HG03565 (cell line): ENCODE results near the gene ESR1.

Experiments used
- ATAC-seq: cut with Tn5 transposase; IDR thresholded peaks from one replicate; pipeline ENCODE4 v1.9.1; 2021; ENCODE audit warnings: mild to moderate bottlenecking, moderate library complexity; ENCODE audit not compliant: unreplicated experiment

Gene ESR1

DNA sequence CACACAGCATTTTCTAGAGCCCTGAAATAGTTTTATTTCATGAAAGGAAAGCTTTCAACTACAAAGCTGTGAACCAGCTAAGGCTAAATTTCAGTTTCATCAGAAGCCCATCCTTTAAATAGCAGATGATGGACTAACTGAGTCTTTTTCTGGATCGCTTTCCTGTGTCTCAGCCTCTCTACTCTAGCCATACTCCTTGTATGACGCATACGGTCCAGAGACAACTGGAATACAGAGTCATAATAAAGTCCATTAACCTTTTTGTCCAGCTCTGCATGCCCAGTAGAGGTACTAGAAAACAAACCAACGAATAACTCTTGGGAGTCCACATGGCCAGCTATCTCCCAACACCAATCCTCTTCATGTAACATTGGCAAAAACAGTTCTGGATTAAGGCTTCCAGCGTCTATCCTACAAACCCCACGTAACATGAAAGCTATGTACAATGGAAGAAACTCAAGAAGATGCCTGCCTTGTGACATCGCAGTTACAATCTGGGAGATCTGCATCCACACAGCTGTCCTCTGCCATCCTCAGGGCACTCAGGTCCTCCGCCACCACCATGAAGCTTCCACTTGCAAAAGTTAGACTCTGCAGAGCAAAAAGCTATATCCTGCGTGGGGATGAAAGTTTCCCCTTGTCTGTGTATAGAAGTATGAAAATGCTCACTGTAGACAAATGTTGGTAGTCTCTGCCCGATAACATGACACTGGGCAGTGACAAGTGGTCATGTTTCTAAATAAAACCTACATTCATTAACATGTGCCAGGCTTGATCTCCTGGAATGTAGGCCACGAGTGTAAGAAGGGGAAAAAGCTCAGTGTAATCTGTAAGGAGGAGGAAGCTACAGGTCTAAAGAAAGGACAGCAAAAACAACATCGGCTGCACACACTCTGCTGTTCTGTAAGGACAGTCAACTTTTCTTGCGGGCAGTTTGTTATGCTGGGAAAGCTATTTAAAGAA, 360.4 kb downstream of the ESR1 start:
- ATAC-seq: no peak

- ATAC-seq: no peak
Measured at GRCh38 chr6:152170313-152170701, 362.8 kb downstream of the ESR1 start.

- ATAC-seq: peak; percentile 98
Measured at GRCh38 chr6:152170702-152171667, 363.5 kb downstream of the ESR1 start.

DNA sequence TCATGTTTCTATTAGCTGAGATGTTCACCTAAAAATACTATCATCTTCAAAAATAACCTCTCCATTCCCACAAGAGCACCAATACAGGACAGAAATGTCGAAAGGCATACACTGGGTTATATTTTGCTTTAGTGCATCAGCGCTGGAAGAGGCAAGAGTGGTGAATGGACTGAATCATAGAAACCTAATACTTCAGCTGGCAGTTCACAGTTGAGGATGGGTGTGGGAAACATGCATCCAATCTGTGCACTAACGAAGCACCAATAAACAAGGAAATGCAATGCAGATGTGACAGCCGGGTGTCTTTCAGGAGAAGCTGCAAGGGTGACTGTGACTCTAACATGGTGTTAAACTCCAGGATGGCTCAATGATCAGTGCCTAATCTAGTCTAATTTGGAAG, 365.8 kb downstream of the ESR1 start:
- no peak for ATAC-seq

DNA sequence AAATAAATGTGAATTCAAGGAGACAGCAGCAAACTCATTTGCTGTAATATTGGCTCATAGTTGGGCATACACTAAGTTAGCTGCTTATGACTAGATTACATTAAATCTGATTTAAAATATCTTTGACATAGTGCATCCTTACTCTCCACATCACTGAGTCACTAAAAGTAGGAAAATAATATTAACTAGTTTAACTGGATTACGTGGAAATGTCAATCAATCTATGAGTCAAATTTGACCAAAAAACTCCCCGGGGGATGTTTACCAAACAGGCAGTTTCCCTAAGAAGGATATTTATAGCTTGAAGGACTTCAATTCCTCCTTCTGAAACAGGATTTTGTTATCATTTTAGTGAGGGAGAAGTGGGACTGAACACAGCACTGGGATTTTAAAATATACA, 366.5 kb downstream of the ESR1 start:
- ATAC-seq: no peak

- no peak for ATAC-seq
Measured at GRCh38 chr6:152176268-152176667, 368.8 kb downstream of the ESR1 start.
